Heart left ventricle (tissue), 16 donors: ENCODE results near the gene C6orf136. TPM values are rescaled to one million over a fixed set of nuclear protein-coding genes. Genes with fewer than 3 reads are reported as not detected.

Source experiments
- ATAC-seq, 4 donors: fragments of 200-7000 bp; cut with Tn5 transposase; one replicate each; pipeline ENCODE4 v1.9.1; 2020 to 2022; ENCODE audit warnings: moderate library complexity in 4 of 4, mild to moderate bottlenecking in 3 of 4, moderate number of reproducible peaks in 1 of 4
- DNase-seq, 5 donors: peaks; one replicate each; pipeline ENCODE4 v3.0.0-alpha.2; 2020
- H3K27ac ChIP-seq, 12 donors: fragments of 200-600 bp; sonication (generic) in 4 of 12; one replicate each; pipeline versions ENCODE4 v1.5.0 to v1.8.0; 2016 to 2022; ENCODE audit warnings: mild to moderate bottlenecking in 2 of 12
- H3K27me3 ChIP-seq, 9 donors: fragments of 200-600 bp; sonication (generic) in 2 of 9; one replicate each; pipeline versions ENCODE4 v1.5.1 to v1.8.0; 2016 to 2022; ENCODE audit warnings: mild to moderate bottlenecking in 3 of 9
- H3K36me3 ChIP-seq, 9 donors: fragments of 200-600 bp; sonication (generic) in 2 of 9; one replicate each; pipeline versions ENCODE4 v1.5.0 to v1.8.0; 2018 to 2022; ENCODE audit warnings: mild to moderate bottlenecking in 2 of 9
- H3K4me1 ChIP-seq, 12 donors: fragments of 200-600 bp; sonication (generic) in 4 of 12; one replicate each; pipeline versions ENCODE4 v1.5.0 to v1.8.0; 2016 to 2022; ENCODE audit warnings: mild to moderate bottlenecking in 3 of 12
- H3K4me3 ChIP-seq, 12 donors: fragments of 200-600 bp; sonication (generic) in 4 of 12; one replicate each; pipeline versions ENCODE4 v1.5.0 to v1.8.0; 2017 to 2022; ENCODE audit warnings: mild to moderate bottlenecking in 9 of 12, moderate library complexity in 4 of 12
- H3K9me3 ChIP-seq, 12 donors: fragments of 200-600 bp; sonication (generic) in 4 of 12; one replicate each; pipeline versions ENCODE4 v1.5.0 to v1.8.0; 2016 to 2022; ENCODE audit warnings: mild to moderate bottlenecking in 1 of 12
- CTCF ChIP-seq, 12 donors: fragments of 200-600 bp; sonication (generic) in 4 of 12; IDR thresholded peaks; one replicate each; pipeline versions ENCODE4 v1.5.0 to v1.8.0; 2018 to 2022; ENCODE audit warnings: antibody characterized with exemption in 12 of 12, mild to moderate bottlenecking in 5 of 12
- POLR2A ChIP-seq, 2 donors: fragments of 450-650 bp; IDR thresholded peaks; one replicate each; pipeline ENCODE4 v1.6.1; 2017; ENCODE audit warnings: antibody characterized with exemption in 2 of 2, mild to moderate bottlenecking in 2 of 2, moderate library complexity in 2 of 2
- WGBS, 4 donors: extraction: QIAGEN DNeasy Blood & Tissue Kit in 2 of 4; methylation state at CpG; one replicate each; pipeline versions ENCODE4 v1.1.5 to v1.1.7; 2013 to 2018; 5-methylcytosine and 5-hydroxymethylcytosine counted together
- intact Hi-C, 10 donors: fragments of 100-400 bp; cut with DNase I; formaldehyde crosslinking; loops; one replicate each; pipeline versions ENCODE4 v1.11.1 to v1.14.2; 2022
- polyA plus RNA-seq, 2 donors: library from polyadenylated mRNA; stranded (reverse); fragments of 200-250 nt; gene quantifications; one replicate each; pipeline ENCODE4 v1.2.3, GENCODE V29; 2013
- total RNA-seq, 9 donors: library from RNA; depleted of rRNA in 2 of 9; stranded (reverse); fragments of >200 nt in 2 of 9; fragmentation: NEBNext Ultra II Directional in 3 of 9; extraction: Animal tissue kit (Norgen Biotek cat#: 25700) in 3 of 9; gene quantifications; one replicate each; pipeline versions ENCODE4 v1.1.0 to v1.2.4, GENCODE V29; 2016 to 2023
- donor health status: ischemic (EF 13 %, LVEDD 7.1; RV severe dilation, severe dysfunction).
- donor health status: healthy with polysubstance abuse.
- donor health status: DM: no; HTN: yes; CAD: no.
- donor health status: DM: no; HTN: no; CAD: no.
- donor health status: ischemic (EF 25% LVEDD 6.9; RV normal size, moderate dysfunction).
- donor health status: ischemic (EF 25% LVEDD 5.7; RV mildly dilated, moderate dysfunction).
- donor health status: healthy.
- donor health status: DM: yes; HTN: yes; CAD: no.
- donor health status: ischemic (EF 35%, LVEDD 5.7; RV mildly dilated, moderate dysfunction).
- donor health status: nonischemic (EF 11% LVEDD 7.7; RV severe dilation, severe dysfunction).
- donor health status: DM: yes; HTN: yes; CAD: no.
- donor health status: PGD.
- donor health status: ischemic (EF 29% LVEDD 5.4; RV normal size, mild dysfunction).
- donor health status: nonischemic (EF 23%, LVEDD 6.1; RV moderate dilation, normal function).

Gene C6orf136
- total and polyA plus RNA-seq, 11 donors = 27.9 to 79.3 (median 47.4) TPM

DNA sequence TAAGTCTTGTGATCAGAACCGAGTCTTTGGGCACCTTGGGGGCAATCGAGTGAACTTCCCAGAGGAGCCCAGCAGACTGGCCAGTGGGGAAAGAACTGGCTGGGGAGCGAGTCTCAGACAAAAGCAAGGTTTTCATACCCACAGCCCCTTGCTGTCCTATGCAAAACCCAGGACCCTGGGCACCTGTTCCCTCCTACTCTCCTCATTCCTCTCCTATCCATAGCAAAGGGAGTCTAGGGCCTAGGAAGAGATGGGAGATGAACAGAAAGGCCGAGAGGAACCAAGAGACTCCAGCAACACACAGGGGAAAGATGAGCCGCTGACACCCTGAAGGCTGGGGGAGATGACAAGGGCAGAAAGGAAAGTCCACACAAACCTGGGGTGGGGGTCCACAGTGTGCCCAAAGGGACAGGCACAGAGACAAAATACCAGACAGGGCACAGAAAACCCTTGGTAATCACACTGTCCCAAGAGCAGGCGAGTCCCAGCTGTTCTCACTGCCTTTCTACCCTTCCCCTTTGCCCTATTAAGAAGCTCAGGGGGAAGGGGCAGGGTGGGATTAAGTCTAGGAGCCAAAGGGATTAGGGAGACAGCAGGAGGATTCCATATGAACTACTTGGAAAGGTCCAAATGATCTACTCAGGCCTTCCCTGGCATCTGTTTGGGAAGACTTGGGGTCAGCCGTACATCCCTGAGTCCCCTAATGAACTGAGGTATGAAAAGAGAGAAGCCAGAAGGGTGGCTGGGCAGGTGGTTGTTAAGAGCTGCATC, 33.0 kb downstream of the C6orf136 start:
- WGBS, 4 donors = 58 to 70% (median 69%) methylated on average over 7 of the region's 7 CpGs
- no peak for DNase-seq
- H3K27me3 ChIP-seq = no peaks in the 10 kb centered on the region
- no peak for TF ChIP-seq CTCF (IDR thresholded peaks at IDR 0.05)
- TF ChIP-seq POLR2A (IDR thresholded peaks at IDR 0.05) = no peak
- H3K36me3 ChIP-seq = peaks cover 0 to 63% (median 43%) of the 10 kb centered on the region in 9 donors
- H3K4me3 ChIP-seq = peak overlapping the region in 6 of 12 donors; percentile 0 to 94 (median 26)
- peak overlapping the region in 7 of 12 donors; percentile 0 to 100 (median 32) for H3K27ac ChIP-seq
- intact Hi-C loops = loop anchor here (1.0 to 10.0 kb wide), 14 partner anchors 42 to 405 kb away; partner anchors contain the start of genes DDR1 (in 3 of the 10) and HLA-E (in 3 of the 10)
- no peaks in the 10 kb centered on the region for H3K9me3 ChIP-seq
- no peak for ATAC-seq
- peaks cover 0 to 61% (median 44%) of the 10 kb centered on the region in 12 donors for H3K4me1 ChIP-seq

- Histone ChIP-seq H3K4me1 (peaks cover 0 to 74% (median 44%) of the 10 kb centered on the region in 12 donors), H3K4me3 (peak overlapping the region in 10 of 12 donors; percentile 11 to 96 (median 80)), H3K27ac (peak overlapping the region; percentile 92 to 100 (median 98)), H3K36me3 (peaks cover 0 to 60% (median 31%) of the 10 kb centered on the region in 9 donors), H3K27me3 (no peaks in the 10 kb centered on the region), H3K9me3 (no peaks in the 10 kb centered on the region)
- TF ChIP-seq CTCF (IDR thresholded peaks at IDR 0.05) (no peak), POLR2A (IDR thresholded peaks at IDR 0.05) (no peak)
- intact Hi-C loops = loop anchor here in 6 of 10 donors (1.0 to 10.0 kb wide), 8 partner anchors 40 to 403 kb away; partner anchors contain the start of gene DDR1 (in 2 of the 6)
- ATAC-seq (no peak), DNase-seq (no peak)
- 38 to 54% (median 45%) methylated on average over 4 of the region's 4 CpGs for WGBS, 4 donors
Observed at GRCh38 chr6:30681766-30682142, 34.8 kb downstream of the C6orf136 start.

GRCh38 chr6:30682143-30683117, 35.5 kb downstream of the C6orf136 start:
- DNase-seq (peak; percentile 88 to 93 (median 89)), ATAC-seq (peak; percentile 18 to 56 (median 50))
- Histone ChIP-seq H3K27ac (peak overlapping the region; percentile 92 to 100 (median 98)), H3K27me3 (no peaks in the 10 kb centered on the region), H3K9me3 (no peaks in the 10 kb centered on the region), H3K4me3 (peak overlapping the region; percentile 52 to 96 (median 74)), H3K4me1 (peaks cover 0 to 74% (median 45%) of the 10 kb centered on the region in 12 donors), H3K36me3 (peaks cover 0 to 54% (median 25%) of the 10 kb centered on the region in 9 donors)
- TF ChIP-seq CTCF (IDR thresholded peaks at IDR 0.05) (no peak), POLR2A (IDR thresholded peaks at IDR 0.05) (peak in 1 of 2 donors; percentile 36)
- 16 to 37% (median 23%) methylated on average over 9 to 11 of the region's 11 CpGs for WGBS, 4 donors
- intact Hi-C loops = loop anchor here in 6 of 10 donors (1.0 to 10.0 kb wide), 8 partner anchors 39 to 402 kb away; partner anchors contain the start of gene DDR1 (in 2 of the 6)
